GM20431 (cell line): ENCODE data around the gene KCNK3.

Source experiments
- in situ Hi-C: fragments of 300-500 bp; cut with MseI, MboI; formaldehyde crosslinking; loops from one replicate; pipeline ENCODE4 v1.15.0; 2020; ENCODE audit warnings: low sequenced_read_pairs; ENCODE audit not compliant: unreplicated experiment

KCNK3 gene

DNA sequence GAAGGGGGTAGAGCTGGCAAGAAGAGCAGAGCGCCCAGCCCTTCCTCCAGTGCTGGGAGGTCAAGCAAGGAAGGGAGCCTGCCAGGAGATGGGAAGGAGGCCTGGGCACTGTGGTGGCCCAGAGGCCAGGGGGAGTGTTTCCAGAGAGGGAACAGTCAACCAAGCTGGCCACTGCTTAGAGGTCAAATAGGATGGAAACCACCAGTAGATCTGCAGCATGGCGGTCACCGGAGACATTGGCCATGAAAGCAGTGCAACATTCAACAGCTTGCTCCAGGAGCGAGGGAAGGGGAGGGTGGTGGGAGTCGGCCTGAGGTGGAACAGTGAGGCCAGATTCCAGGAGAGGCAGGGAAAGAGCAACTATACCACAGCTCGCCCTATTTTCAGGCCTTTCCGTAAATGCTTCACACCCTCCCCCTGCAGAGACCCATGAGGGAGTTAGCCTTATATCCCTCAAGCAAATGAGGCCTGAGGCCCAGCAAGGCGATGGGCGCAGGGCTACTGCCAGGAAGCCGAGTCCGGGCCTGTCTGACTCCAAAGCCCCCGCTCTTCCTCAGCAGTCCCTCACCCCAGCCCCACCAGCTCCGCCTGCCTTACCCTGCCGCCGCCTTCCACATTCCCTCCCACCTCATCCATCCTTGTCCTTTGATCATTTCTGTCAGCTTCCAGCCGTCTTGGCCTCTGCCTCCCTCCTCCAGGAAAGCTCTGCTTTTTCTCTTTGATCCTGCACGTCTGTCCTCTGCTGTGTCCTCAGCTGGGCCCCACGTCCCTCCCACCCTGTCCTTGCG, 17.0 kb downstream of the KCNK3 start:
- in situ Hi-C loops, result no loop called here

DNA sequence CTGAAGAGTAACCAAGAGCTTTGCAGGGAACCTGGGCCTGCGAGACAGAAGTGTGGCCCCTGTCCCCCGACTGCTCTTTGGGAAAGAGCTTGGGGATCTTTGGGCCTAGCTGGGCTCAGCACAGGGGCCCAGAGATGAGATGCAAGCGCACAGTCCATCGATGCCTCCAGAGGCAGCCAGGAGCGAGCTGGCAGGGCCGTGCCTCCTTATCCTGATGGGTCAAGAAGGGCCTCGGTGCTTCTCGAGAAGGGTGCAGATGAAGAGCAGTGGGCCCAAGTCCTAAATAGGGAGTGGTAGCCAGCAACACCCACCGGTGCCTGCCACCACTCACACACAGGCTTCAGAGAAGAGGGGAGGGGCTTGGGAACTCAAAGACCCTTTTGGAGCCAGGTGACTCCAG, 17.6 kb downstream of the KCNK3 start:
- in situ Hi-C loops, result no loop called here

- in situ Hi-C loops, result no loop called here
Observed at GRCh38 chr2:26710743-26711456, 18.4 kb downstream of the KCNK3 start.

- in situ Hi-C loops, result no loop called here
Observed at GRCh38 chr2:26711457-26712161, 19.1 kb downstream of the KCNK3 start.

DNA sequence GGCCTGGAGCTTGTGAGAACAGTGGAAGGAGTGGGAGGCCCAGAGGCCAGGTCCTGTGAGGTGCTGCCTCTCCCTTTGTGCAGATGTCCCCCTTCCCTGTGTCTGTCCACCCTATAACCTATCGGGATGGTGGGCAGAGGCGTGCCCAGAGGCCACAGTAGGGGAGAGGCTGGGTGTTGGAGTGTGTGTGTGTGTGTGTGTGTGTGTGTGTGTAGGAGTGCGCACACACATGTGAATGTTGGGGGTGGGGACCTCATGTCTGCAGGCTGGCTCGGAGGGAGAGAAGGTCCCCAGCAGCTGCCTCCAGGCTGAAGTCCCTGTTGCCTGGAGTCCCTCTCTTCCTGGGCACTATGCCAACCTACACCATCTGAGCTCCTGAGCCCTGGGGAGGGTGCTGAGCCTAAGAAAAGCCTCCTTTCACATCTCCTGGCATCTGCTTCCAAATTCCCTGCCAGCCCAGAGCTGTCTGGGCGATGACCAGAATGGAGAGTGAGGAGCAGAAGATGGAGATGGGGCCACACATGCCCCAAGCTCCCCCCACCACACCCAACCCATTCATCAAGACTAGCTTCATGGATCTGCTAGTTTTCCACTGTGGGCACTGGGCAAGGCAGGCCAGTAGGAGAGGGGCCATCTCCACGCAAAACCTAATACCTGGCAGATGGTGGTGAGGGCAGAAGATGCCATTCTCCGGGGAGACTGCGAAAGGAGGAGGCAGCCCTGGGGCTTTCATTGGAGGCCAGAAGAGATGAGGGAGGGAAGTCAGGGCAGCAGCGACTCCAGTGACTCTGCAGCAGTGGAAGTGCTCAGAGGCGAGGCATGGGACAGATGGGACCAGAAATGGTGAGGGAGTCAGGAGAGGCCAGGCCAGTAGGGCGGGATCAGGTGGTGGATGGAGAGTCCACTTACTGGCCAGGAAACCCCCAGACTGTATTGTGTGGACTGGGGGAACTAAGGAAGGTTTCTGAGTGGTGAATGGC, 20.3 kb downstream of the KCNK3 start:
- in situ Hi-C loops, result no loop called here

DNA sequence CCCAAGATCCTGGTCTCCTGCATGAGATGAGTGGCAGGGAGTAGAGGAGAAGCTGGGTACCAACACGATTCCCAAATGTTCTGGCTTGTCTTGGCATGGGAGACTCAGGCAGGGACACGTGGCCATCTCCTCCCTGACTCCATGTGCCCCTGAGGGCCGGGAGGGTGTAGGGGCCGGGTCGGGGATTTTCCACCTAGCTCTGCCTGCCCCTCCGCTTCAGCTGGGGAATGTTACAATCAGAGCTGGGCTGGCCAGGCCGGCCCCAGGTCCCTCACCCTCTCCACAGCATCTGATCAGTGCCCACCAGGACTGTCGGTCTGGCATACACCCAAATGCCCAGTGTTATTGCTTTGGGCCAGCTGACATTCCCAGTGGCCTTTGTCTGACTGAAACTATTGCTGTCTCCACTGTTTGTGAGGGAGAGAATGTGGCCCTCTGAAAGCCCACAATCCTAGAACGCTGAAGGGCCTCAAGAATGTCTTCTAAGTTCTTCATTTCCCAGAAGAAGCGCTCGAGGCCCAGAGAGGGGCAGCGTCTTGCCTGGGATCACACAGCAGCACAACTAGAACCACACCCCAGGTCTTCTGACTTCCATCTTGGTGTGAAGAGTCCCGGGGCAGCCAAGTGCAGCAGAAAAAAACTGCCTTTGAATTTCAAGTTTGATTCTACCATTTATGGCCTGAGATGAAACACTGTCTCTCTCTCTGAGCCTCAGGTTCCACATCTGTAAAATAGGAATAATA, 23.2 kb downstream of the KCNK3 start:
- in situ Hi-C loops, result no loop called here

- in situ Hi-C loops, result no loop called here
Observed at GRCh38 chr2:26716340-26716739, 23.8 kb downstream of the KCNK3 start.

GRCh38 chr2:26716769-26717168, 24.2 kb downstream of the KCNK3 start:
- in situ Hi-C loops, result no loop called here

DNA sequence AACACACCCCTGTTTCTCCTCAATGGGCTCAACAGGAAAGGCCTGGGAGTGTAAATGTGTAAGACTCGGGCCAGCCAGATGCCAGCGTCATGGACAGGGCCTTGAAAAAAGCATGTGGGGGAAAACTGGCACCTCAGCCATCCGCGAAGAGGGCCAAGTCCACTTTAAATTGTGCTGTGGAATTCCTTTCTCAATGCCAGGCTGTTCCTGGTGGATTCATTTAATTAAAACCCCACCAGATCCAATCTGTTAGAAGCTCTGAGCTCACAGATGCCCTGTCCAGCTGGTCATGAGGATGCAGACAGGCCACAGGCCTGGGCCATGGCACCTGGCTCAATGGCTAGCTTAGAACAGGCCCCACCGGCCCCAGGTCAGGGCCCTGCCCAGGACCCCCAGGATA, 24.8 kb downstream of the KCNK3 start:
- in situ Hi-C loops, result no loop called here

- in situ Hi-C loops, result no loop called here
Observed at GRCh38 chr2:26718949-26719686, 26.6 kb downstream of the KCNK3 start.

DNA sequence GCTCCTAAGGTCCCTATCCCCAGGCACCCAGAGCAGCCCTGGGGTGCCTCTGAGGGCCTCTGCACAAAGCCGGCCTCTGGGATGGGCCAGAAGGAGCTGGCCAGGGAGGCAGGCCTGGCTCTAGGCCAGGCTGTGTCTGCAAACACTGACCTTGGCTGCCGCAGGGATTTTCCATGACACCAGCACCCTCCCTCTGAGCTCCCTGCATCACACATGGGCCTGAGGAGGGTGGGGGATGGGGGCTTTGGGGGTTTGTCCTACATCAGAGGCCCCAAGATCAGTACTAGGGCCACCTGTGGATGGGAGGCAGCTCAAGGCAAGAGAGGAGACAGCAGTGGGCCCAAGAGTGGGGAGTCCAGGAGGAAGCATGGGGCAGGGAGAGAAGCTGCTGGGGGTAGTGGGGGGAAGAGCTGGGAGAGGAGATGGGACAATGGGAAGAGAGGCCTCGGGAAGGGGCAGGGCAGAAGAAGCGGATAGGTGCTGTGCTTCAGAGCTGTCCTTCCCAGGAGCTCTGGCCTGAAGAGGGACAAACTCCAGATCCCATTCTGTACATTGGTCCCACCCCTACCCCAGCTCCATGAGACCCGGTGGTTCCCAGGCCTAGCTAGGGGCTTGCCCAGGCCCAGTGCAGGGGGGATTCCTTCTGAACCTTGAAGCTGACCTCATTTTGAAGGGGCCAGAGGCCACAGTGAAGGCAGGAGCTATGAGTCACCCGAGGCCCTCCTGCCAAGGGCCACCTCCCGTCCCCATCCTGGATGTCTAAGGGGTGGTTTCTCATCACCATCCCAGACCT, 28.0 kb downstream of the KCNK3 start:
- in situ Hi-C loops, result no loop called here

GRCh38 chr2:26721115-26722032, 28.9 kb downstream of the KCNK3 start:
- in situ Hi-C loops, result no loop called here

DNA sequence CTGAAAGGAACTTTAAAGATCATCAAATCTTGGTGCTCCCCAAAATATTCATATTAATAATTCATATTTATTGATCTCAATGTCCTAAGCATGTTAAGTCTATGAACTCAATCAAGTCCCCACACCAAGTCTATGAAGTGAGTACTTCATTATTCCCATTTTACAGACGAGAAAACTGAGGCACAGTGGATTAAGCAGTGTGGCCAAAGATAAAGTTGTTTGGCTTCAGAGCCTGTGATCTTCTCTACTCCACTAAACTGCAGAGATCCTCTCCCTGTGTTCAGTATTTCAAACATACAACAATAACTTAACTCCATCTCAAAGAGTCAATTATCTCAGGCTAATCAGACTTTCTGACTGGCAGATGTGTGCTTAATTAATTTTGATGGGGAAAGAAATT, 29.8 kb downstream of the KCNK3 start:
- in situ Hi-C loops, result no loop called here

GRCh38 chr2:26722911-26723310, 30.4 kb downstream of the KCNK3 start:
- in situ Hi-C loops, result no loop called here

DNA sequence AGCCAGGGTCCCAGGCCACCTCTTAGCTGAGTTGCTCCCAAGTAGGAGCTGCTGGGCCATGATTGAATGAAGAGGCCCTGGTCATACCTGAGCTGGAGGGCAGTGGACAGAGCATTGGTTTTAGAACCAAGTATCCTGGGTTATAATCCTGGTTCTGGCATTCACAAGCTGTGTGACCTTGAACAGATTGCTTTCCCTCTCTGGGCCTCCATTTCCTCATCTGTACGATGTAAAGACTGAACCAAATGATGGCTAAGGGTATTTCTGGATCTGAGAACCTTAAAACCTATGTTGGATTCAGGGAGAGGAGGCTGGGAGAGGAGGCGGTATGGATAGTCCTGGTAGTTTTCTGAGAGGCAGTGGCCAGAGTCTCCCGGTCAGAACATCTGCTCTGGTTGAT, 31.0 kb downstream of the KCNK3 start:
- in situ Hi-C loops, result no loop called here

- in situ Hi-C loops, result no loop called here
Observed at GRCh38 chr2:26723991-26724750, 31.6 kb downstream of the KCNK3 start.
